HEK293 (cell line): Measurements from ENCODE around the gene LIMA1.
A peak's percentile ranks its signal among the peaks of the same experiment; 100 is the strongest.

Source experiments
- CTCF ChIA-PET: fragments of 350-600 bp; formaldehyde crosslinking; extraction: SDS; loops from one replicate; lab custom pipeline; 2021; ENCODE audit warnings: antibody characterized with exemption; lab: Yijun Ruan, JAX
- POLR2A ChIA-PET: fragments of 300-600 bp; formaldehyde crosslinking; extraction: SDS; loops from one replicate; lab custom pipeline; 2020; ENCODE audit warnings: antibody characterized with exemption, inconsistent platforms; lab: Yijun Ruan, JAX
- H3K27ac ChIP-seq: fragments of 200-500 bp; sonication (Bioruptor generic); 2 replicates; pipeline ENCODE4 v1.5.1; 2014; ENCODE audit warnings: low read depth, low read length, control low read depth, inconsistent platforms; ENCODE audit errors: extremely low read depth
- H3K36me3 ChIP-seq, 2 experiments: fragments of 200-500 bp in 1 of 2; sonication (Bioruptor generic) in 1 of 2; 1 replicate in 1 of 2; 2 replicates in 1 of 2; pipeline ENCODE4 v1.5.1; 2014 to 2017; ENCODE audit warnings: inconsistent platforms in 2 of 2, low read length in 2 of 2; ENCODE audit not compliant: control insufficient read depth in 2 of 2, insufficient read depth in 1 of 2
- H3K4me1 ChIP-seq: fragments of 200-500 bp; sonication (Bioruptor generic); 2 replicates; pipeline ENCODE4 v1.5.1; 2014; ENCODE audit warnings: mild to moderate bottlenecking, low read length, inconsistent platforms; ENCODE audit not compliant: control insufficient read depth, insufficient read depth
- H3K4me3 ChIP-seq: 2 replicates; pipeline ENCODE4 v1.5.1; 2011; ENCODE audit warnings: low read depth, mild to moderate bottlenecking, control low read depth, low read length, moderate library complexity
- H3K9me3 ChIP-seq: fragments of 200-500 bp; sonication (Bioruptor generic); 2 replicates; pipeline ENCODE4 v1.5.1; 2014; ENCODE audit warnings: low read depth, low read length, inconsistent platforms; ENCODE audit not compliant: control insufficient read depth, insufficient read depth
- SCRT1 ChIP-seq: fragments of 450-650 bp; formaldehyde crosslinking; IDR thresholded peaks from 2 replicates; pipeline ENCODE4 v1.5.1; 2016; ENCODE audit warnings: missing biosample characterization, missing genetic modification characterization, borderline replicate concordance
- SCRT2 ChIP-seq: fragments of 450-650 bp; formaldehyde crosslinking; IDR thresholded peaks from 2 replicates; pipeline ENCODE4 v1.5.1; 2016; ENCODE audit warnings: missing biosample characterization, missing genetic modification characterization
- SETDB1 ChIP-seq: IDR thresholded peaks from one replicate; pipeline ENCODE4 v1.6.1; 2017; ENCODE audit warnings: mild to moderate bottlenecking, low read length, moderate library complexity, mixed read lengths; ENCODE audit not compliant: insufficient read length
- ZBTB1 ChIP-seq: fragments of 450-650 bp; formaldehyde crosslinking; IDR thresholded peaks from 2 replicates; pipeline ENCODE4 v1.5.1; 2016; ENCODE audit warnings: missing biosample characterization, missing genetic modification characterization
- ZFHX2 ChIP-seq: fragments of 450-650 bp; formaldehyde crosslinking; conservative IDR thresholded peaks from 2 replicates; pipeline ENCODE4 v1.5.1; 2016; ENCODE audit warnings: missing biosample characterization, missing genetic modification characterization
- ZFP3 ChIP-seq: fragments of 450-650 bp; formaldehyde crosslinking; IDR thresholded peaks from 2 replicates; pipeline ENCODE4 v1.5.1; 2016; ENCODE audit warnings: low read depth, missing biosample characterization, missing genetic modification characterization
- ZNF121 ChIP-seq: fragments of 450-650 bp; formaldehyde crosslinking; IDR thresholded peaks from 2 replicates; pipeline ENCODE4 v1.5.1; 2016; ENCODE audit warnings: missing biosample characterization, missing genetic modification characterization
- ZNF133 ChIP-seq: fragments of 450-650 bp; formaldehyde crosslinking; IDR thresholded peaks from 2 replicates; pipeline ENCODE4 v1.5.1; 2016; ENCODE audit warnings: missing biosample characterization, missing genetic modification characterization
- ZNF146 ChIP-seq: fragments of 450-650 bp; formaldehyde crosslinking; IDR thresholded peaks from 2 replicates; pipeline ENCODE4 v1.5.1; 2016; ENCODE audit warnings: missing biosample characterization, missing genetic modification characterization
- ZNF214 ChIP-seq: fragments of 450-650 bp; formaldehyde crosslinking; IDR thresholded peaks from 2 replicates; pipeline ENCODE4 v1.5.1; 2017; ENCODE audit warnings: missing biosample characterization, mild to moderate bottlenecking, missing genetic modification characterization, borderline replicate concordance
- ZNF266 ChIP-seq: fragments of 450-650 bp; formaldehyde crosslinking; IDR thresholded peaks from 2 replicates; pipeline ENCODE4 v1.5.1; 2016; ENCODE audit warnings: missing biosample characterization, missing genetic modification characterization, low read depth
- ZNF37A ChIP-seq: fragments of 450-650 bp; IDR thresholded peaks from 2 replicates; pipeline ENCODE4 v1.5.1; 2018; ENCODE audit warnings: missing biosample characterization, missing genetic modification characterization
- ZNF654 ChIP-seq: fragments of 450-650 bp; formaldehyde crosslinking; IDR thresholded peaks from 2 replicates; pipeline ENCODE4 v1.5.1; 2016; ENCODE audit warnings: low read depth, missing biosample characterization, missing genetic modification characterization
- ZNF677 ChIP-seq: fragments of 450-650 bp; IDR thresholded peaks from 2 replicates; pipeline ENCODE4 v1.5.0; 2018; ENCODE audit warnings: missing biosample characterization, mild to moderate bottlenecking, missing genetic modification characterization, moderate library complexity
- ZNF768 ChIP-seq: fragments of 450-650 bp; formaldehyde crosslinking; IDR thresholded peaks from 2 replicates; pipeline ENCODE4 v1.5.1; 2018; ENCODE audit warnings: missing biosample characterization, mild to moderate bottlenecking, missing genetic modification characterization
- ZNF776 ChIP-seq: fragments of 450-650 bp; formaldehyde crosslinking; IDR thresholded peaks from 2 replicates; pipeline ENCODE4 v1.5.0; 2017; ENCODE audit warnings: missing biosample characterization, missing genetic modification characterization, borderline replicate concordance
- ZNF785 ChIP-seq: fragments of 450-650 bp; formaldehyde crosslinking; IDR thresholded peaks from 2 replicates; pipeline ENCODE4 v1.5.1; 2016; ENCODE audit warnings: missing biosample characterization, missing genetic modification characterization
- ZSCAN30 ChIP-seq: fragments of 450-650 bp; IDR thresholded peaks from 2 replicates; pipeline ENCODE4 v1.5.1; 2018; ENCODE audit warnings: missing biosample characterization, mild to moderate bottlenecking, missing genetic modification characterization, moderate library complexity
- TF ChIP-seq, protein P1 (sequence below): fragments of 450-650 bp; formaldehyde crosslinking; IDR thresholded peaks from 2 replicates; pipeline ENCODE4 v1.5.1; 2016; ENCODE audit warnings: missing biosample characterization, missing genetic modification characterization
- TF ChIP-seq, protein P2 (sequence below): fragments of 450-650 bp; formaldehyde crosslinking; IDR thresholded peaks from 2 replicates; pipeline ENCODE4 v1.5.1; 2016; ENCODE audit warnings: missing biosample characterization, missing genetic modification characterization

Gene LIMA1

DNA sequence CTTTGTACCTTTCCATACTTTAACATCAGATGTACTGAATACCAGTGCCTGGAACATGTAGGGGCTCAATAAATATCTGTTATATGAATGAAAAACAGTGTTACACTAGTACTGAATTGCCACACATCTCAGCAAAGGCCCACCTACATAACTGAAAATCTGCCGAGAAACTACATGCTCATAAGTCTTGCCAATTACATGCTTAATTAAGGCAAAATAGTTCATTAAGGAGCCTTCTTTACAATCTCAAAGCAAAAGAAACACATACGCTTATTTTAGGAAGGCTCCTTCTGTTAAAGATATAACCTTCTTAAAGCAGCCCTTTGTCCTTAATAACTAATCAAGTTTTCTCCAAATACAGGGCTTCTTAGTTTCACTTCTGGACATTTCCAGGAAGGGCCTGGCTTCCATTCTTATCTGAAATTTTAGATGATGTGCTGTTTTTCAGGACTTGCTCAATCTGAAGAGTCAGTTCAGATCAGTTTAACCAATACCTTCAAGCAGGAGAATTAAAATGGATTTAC, 11.5 kb downstream of the LIMA1 start (continued):
- TF ChIP-seq, protein P1, sequence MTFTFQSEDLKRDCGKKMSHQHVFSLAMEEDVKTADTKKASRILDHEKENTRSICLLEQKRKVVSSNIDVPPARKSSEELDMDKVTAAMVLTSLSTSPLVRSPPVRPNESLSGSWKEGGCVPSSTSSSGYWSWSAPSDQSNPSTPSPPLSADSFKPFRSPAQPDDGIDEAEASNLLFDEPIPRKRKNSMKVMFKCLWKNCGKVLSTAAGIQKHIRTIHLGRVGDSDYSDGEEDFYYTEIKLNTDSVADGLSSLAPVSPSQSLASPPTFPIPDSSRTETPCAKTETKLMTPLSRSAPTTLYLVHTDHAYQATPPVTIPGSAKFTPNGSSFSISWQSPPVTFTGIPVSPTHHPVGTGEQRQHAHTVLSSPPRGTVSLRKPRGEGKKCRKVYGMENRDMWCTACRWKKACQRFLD, result no peak
- TF ChIP-seq ZNF37A, result no peak
- TF ChIP-seq ZFHX2, result no peak
- no peak for TF ChIP-seq ZNF768 (tag by site-specific recombination)
- no peak for TF ChIP-seq SETDB1
- TF ChIP-seq ZNF776 (tag by site-specific recombination), result no peak
- no peak for TF ChIP-seq ZNF133
- TF ChIP-seq ZNF654 (tag by site-specific recombination), result no peak

DNA sequence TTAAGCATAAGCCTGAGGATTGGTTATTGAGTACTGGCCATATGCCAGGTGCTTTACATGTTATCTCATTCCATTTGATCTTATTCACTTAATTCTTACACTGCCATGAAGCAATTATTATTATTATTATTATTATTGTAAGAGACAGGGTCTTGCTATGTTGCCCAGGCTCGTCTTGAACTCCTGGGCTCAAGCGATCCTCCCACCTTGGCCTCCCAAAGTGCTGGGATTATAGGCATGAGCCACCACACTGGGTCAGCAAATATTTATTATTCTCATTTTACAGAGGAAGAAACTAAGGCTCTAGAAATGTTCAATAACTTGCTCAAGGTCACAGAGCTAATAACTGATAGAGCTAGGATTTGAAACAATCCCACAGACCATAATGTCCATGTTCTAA, 14.8 kb downstream of the LIMA1 start:
- H3K27ac ChIP-seq, result no peak overlapping the region
- H3K9me3 ChIP-seq, result no peaks in the 10 kb centered on the region
- CTCF ChIA-PET, result no interaction called here
- no peaks in the 10 kb centered on the region for H3K4me1 ChIP-seq
- no peak overlapping the region for H3K4me3 ChIP-seq
- POLR2A ChIA-PET, result no interaction called here
- 0 out of 2 replicates have a peak, but pooled peaks have one; percentile 28 for TF ChIP-seq ZNF121 (tag by site-specific recombination)
- no peak for TF ChIP-seq ZNF266 (tag by site-specific recombination)
- H3K36me3 ChIP-seq, result no peaks in the 10 kb centered on the region

DNA sequence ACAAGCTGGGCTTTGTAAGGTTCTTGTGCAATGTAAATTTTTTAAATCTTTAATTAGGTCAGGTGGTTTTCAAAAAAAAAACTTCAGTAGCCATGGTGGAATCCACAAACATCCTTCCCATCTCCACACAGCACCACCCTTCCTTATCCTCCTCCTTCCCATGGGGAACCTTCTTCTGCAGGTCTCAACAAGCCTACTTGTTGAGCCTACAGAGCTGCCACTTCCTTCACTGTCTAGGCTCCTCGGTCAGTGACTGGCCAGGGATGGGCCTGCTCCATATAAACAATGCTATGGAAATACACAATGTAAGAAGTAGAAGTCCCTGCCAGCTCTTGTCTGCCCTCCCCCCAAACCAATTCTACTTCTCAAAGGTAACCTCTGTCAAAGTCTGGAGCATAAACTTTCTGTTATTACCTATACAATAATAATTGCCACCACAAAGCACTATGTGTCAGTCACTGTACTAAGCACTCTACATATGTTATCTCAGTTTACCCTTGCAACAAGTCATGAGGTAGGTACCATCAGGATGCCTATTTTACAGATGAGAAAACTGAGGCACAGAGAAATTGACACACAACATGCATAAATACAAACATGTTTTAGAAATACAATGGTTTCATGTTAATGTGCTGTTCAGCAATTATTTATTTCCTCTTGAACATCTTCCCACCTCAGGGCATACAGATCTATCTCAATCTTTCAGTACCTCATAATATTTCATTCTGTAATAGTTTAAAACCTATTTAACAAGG, 17.4 kb downstream of the LIMA1 start:
- no peak overlapping the region for H3K4me3 ChIP-seq
- H3K36me3 ChIP-seq, result no peaks in the 10 kb centered on the region
- TF ChIP-seq SCRT2 (tag by site-specific recombination) (peak; percentile 75), ZSCAN30 (no peak), SCRT1 (peak; percentile 64; the same call in 1 of the 2 replicates), ZFHX2 (no peak), ZBTB1 (tag by site-specific recombination) (no peak), ZNF677 (no peak)
- no peak overlapping the region for H3K27ac ChIP-seq
- no peaks in the 10 kb centered on the region for H3K9me3 ChIP-seq
- ChIA-PET POLR2A (no interaction called here), CTCF (no interaction called here)
- H3K4me1 ChIP-seq, result no peaks in the 10 kb centered on the region

DNA sequence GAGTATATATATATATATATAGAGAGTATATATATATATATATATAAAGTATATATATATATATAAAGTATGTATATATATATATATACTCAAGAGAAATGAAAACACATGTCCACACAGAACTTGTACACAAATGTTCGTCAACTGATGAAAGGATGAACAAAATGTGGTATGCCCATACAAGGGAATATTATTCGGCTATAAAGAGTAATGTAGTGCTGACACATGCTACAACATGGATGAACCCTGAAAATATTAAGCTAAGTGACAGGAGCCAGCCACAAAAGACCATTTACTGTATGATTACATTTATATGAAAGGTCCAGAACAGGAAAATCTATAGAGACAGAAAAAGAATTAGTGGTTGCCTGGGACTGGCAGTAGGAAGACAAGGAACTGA, 19.5 kb downstream of the LIMA1 start:
- Histone ChIP-seq H3K4me1 (peaks cover 8% of the 10 kb centered on the region; the same call in 1 of the 2 replicates), H3K9me3 (no peaks in the 10 kb centered on the region)
- POLR2A ChIA-PET, result no interaction called here

More for the DNA sequence above, 19.5 kb downstream of the LIMA1 start:
- Histone ChIP-seq H3K27ac (no peak overlapping the region), H3K36me3 (no peaks in the 10 kb centered on the region), H3K4me3 (no peak overlapping the region)
- CTCF ChIA-PET, result no interaction called here
- TF ChIP-seq, protein P2, sequence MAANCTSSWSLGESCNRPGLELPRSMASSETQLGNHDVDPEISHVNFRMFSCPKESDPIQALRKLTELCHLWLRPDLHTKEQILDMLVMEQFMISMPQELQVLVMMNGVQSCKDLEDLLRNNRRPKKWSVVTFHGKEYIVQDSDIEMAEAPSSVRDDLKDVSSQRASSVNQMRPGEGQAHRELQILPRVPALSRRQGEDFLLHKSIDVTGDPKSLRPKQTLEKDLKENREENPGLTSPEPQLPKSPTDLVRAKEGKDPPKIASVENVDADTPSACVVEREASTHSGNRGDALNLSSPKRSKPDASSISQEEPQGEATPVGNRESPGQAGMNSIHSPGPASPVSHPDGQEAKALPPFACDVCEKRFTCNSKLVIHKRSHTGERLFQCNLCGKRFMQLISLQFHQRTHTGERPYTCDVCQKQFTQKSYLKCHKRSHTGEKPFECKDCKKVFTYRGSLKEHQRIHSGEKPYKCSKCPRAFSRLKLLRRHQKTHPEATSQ, result no peak
- TF ChIP-seq ZNF146 (tag by site-specific recombination) (peak; percentile 58; the same call in 1 of the 2 replicates), ZFP3 (no peak), ZNF785 (tag by site-specific recombination) (no peak), ZNF214 (tag by site-specific recombination) (no peak)
